ENCODE data around the gene CUX1.
"Not testable (repeated sequence)": the region's sequence is repeated elsewhere in the genome, so short reads cannot be mapped to it uniquely, and the experiment has no call there.

Gene CUX1

DNA sequence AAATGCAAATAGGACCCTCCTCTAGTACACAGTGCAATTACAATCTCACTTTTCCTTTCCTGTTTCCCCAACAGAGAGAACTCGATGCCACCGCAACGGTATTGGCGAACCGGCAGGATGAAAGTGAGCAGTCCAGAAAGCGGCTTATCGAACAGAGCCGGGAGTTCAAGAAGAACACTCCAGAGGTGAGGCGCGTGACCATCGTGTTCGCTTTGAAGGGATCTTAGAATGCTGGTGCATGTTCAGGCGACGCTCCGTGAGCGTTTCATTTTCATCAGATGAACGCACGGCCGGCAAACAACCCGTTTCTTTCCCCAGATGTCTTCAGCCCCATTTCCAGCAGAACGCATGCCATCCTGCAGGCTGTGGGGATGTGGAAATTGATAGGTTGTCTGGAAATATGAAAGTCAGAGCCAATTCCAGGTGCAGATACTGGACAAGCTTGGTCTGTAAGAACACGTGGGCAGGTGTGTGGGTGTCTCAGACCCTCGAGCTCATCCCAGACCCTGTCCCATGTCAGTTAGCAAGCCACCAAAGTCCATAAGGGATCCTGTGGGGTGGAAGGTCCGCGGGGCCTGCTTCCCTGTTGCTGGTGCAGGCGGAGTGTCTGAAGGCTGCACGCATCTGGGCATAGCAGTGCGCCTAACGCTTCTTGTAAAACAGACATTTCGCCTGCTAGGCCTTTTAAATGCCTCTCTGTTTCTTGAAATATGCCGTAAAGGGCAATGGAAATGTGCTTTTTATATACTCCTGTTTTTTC, 98.8 kb downstream of the CUX1 start:
- no peak for DNase-seq (ENCODE audit: low spot score)

DNA sequence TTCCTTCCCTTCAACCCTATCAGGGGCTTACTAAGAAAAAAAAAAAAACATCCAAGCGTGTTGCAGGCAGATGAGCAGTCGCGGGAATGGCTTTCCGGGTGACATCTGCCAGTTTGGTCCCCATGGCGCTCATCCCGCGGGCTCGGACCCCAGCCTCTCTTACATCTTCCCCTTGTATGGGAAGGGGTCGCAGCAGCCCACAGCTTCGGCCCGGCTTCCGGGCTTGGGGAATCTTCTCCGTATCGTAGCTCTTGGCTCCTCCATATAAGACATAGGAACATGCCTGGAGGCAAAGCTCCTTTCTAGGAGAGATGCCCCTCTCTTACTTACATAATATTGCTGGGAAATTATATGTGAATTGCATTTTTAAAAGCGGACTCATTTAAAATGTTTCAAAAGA, 99.5 kb downstream of the CUX1 start:
- no peak for DNase-seq (ENCODE audit: low spot score)

DNA sequence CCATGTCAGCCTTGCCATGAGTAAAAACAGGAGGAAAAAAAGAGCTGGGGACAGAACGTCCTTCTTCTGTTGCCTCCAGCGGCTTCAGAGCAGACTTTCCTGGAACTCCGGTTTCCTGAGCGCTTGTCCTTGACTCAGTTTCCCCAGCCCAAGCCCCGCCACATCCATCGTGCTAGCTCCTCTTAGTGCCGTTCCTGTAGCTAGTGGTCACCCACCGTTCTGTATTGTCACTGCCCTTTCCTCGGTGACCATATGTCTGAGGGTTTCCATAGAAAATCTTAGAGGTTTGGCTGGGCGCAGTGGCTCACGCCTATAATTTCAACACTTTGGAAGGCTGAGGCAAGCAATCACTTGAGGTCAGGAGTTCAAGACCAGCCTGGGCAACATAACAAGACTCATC, 100.1 kb downstream of the CUX1 start:
- DNase-seq (ENCODE audit: low spot score): no peak

GRCh38 chr7:101918426-101918825, 101.0 kb downstream of the CUX1 start:
- DNase-seq (ENCODE audit: low spot score): no peak

DNA sequence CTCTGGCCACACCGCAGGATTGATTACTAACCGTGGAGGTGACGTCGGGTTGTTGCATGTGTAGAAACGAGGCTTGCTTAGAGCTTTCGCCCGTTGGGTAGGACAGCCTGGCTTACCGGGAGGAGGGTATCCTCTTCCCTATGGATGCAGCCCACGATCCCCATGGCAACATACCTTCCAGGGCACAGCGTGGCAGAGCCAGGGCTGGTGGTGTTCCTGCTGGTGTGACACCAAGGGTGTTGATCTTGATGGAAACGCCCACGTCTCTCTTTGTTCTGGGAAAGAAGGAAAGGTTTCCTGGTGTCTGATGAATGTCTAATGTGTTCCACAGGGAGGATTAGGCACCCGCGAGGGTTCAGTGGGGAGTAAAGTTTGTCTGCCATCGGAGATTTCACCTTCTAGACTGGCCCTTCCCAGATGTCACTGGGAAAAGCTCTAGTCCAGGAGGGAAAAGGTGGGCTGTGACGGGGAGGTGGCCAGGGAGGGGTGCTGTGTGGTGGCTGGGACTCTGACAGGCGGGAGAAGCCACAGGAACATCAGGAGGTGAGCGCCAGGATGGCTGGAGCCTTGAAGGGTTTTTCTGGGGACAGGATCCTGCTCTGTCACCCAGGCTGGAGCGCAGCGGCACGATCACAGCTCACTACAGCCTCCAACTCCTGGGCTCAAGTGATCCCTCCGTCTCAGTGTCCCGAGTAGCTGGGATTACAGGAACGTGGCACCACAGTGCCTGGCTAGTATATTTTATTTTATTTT, 102.1 kb downstream of the CUX1 start:
- no peak for DNase-seq (ENCODE audit: low spot score)

DNA sequence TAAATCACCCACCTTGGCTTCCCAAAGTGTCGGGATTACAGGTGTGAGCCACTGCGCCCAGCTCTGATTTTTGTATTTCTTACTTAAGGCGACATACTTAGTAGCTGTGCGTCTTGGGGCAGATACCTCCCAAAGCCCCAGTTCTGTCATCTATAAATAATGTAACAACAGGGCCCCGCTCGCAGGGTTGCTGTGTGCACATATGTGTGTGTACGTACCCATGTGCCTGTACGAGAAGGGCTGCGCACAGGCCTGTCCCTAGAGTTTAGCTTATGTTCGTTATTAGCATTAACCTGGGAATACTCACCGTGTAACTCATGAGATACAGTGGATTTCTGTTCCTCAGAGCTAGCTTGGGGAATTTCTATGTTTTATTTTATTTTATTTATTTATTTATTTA, 103.6 kb downstream of the CUX1 start:
- no peak for DNase-seq (ENCODE audit: low spot score)

- not testable (repeated sequence) for DNase-seq (ENCODE audit: low spot score)
Observed at GRCh38 chr7:101921546-101922489, 104.4 kb downstream of the CUX1 start.

- DNase-seq (ENCODE audit: low spot score): no peak
Observed at GRCh38 chr7:101922631-101923601, 105.5 kb downstream of the CUX1 start.

GRCh38 chr7:101923602-101923985, 106.2 kb downstream of the CUX1 start:
- no peak for DNase-seq (ENCODE audit: low spot score)

DNA sequence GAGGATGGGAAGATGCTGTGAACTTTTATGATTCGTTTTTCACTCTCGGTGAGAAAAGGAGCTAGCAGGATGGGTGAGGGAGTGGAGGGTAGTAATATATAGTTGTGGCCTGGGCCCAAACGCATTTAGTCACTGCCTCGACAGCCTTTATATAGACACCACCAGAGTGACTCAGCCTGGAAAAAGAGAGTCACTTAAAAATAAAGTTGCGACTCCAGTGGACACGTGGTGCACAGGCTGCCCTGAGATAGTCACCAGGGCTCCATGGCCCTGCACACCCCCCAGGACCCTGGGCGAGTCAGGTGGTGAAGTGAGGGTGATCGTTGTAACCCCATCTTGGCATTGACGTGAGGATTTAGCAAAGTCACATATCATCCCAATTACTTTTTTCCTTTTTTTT, 106.7 kb downstream of the CUX1 start:
- no peak for DNase-seq (ENCODE audit: low spot score)

- DNase-seq (ENCODE audit: low spot score): no peak
Observed at GRCh38 chr7:101926265-101926664, 108.8 kb downstream of the CUX1 start.

DNA sequence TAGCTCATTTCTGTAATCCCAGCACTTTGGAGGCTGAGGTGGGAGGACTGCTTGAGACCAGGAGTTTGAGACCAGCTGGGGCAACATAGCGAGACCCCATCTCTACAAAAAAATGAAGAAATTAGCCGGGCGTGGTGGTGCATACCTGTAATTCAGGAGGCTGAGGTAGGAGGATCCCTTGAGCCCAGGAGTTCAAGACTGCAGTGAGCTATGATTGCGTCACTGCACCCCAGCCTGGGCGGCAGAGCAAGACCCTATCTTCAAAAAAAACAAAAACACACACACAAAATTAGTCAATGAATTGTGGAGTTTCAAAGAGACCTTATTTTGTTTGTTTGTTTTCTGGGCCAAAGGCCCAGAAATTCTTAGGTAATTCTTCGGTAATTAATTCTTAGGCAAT, 110.0 kb downstream of the CUX1 start:
- DNase-seq (ENCODE audit: low spot score): no peak

DNA sequence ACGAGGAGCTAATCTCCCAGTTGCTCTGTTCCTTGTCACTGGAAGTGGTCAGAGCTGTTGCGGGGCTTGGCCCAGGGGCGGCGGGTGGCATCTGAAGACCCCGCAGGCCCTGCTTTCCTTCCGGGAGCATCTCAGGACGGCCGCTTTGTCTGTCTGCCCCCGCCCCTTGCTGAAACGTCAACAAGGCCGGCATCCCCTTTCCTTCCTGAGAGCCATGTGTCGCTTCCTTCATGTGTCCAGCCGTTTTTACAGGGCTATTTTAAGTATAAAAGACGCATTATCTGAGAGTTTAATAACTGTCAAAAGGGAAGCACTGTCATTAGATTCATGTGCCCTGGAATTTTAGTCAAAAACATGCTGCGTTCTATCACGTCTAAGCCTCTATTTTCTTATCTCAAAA, 110.4 kb downstream of the CUX1 start:
- no peak for DNase-seq (ENCODE audit: low spot score)

DNA sequence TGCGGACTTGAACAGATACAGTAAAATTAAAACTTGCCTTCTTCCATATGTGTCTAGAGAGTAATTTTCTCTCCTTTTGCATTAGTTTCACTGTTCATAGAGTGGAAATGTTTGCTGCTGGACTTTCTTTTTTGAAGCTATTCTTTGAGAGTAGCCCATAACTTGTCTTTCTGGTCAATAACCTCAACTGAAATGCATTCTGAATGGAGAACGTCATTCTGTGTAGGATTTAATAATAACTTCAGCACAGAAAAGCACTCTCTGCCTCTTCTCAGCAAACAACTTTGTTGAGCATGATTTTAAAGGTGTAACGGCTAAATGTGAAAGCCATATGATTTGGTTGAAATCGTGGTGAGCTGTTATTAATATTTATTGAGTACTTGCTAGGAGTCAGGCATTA, 111.8 kb downstream of the CUX1 start:
- DNase-seq (ENCODE audit: low spot score): no peak

DNA sequence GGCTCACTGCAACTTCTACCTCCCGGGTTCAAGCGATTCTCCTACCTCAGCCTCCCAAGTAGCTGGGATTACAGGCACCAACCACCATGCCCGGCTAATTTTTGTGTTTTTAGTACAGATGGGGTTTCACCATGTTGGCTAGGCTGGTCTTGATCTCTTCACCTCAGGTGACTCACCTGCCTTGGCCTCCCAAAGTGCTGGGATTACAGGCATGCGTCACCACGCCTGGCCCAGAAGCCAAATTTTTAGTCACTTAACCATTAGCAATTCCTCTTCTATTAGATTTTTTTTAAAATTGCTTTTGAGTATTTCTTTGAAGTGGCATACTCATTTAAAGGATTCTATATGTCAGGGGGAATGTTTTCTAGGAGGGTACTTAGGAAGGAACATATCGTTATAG, 112.5 kb downstream of the CUX1 start:
- DNase-seq (ENCODE audit: low spot score): not testable (repeated sequence)

- no peak for DNase-seq (ENCODE audit: low spot score)
Observed at GRCh38 chr7:101932083-101932482, 114.7 kb downstream of the CUX1 start.

DNA sequence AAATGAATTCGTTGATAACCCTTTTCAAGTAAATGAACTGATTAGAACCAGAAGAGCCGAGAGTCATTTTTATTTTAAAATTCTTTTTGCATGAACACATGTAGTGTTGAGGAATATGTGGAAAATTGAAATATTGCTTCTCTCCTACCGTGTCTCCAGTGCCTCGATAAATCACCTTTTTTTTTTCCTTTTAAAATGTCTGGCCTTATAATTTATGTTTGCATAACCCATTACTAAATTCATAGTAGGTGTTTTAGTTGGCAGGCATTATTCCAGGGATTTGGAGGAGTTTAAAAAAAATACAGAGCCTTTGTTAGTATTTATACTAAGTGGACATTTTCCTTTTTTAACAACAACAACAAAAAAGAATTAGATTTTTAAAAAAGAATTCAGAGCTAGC, 115.6 kb downstream of the CUX1 start:
- no peak for DNase-seq (ENCODE audit: low spot score)

- DNase-seq (ENCODE audit: low spot score): no peak
Observed at GRCh38 chr7:101933688-101934121, 116.3 kb downstream of the CUX1 start.

DNA sequence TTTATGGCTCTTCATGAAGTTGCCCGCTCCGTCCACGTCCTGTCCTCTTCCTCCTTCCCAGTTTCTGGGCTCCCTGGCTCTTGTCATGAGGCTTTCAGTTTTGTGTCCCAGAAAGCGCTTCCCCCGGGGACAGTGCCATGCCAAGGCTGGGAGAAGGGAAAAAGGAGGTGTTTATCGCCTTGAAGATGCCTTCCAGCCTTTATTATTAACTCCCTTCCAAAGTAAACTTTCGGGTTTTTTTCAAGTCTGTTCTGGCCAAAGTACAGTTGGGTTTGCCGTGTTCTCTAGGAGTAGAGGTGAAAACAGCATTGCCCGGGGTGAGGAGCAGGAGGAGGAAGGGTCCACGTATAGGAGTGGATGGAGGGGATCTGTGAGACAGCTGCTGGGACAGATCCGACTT, 117.2 kb downstream of the CUX1 start:
- no peak for DNase-seq (ENCODE audit: low spot score)

GRCh38 chr7:101935521-101936141, 118.2 kb downstream of the CUX1 start:
- no peak for DNase-seq (ENCODE audit: low spot score)

DNA sequence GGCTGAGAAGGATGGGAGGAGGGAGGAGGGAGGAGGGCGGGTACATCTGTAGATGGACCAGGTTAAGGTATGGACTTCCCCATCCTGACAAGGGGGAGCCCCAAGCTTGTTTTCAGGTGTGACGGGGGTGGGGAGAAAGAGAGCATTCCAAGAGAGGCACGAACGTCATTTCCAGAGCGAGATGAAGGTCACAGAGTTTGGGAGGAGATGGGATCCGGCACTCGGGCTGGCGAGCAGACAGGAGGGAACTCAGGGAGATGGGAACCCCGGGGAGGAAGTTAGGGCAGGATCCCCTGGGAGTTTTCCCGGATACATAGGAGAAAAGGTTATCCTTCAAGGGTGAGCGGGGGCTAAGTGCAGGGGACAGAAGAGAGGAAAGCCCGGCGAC, 118.8 kb downstream of the CUX1 start:
- DNase-seq (ENCODE audit: low spot score): no peak

Measured in HuH-7.5 (cell line).